H1 (cell line): ENCODE data around the gene COQ10B. TPM values are rescaled to one million over a fixed set of nuclear protein-coding genes. Genes with fewer than 3 reads are reported as not detected.

ENCODE experiments used
- CTCF ChIA-PET: fragments of 300-600 bp; sonication (Branson Sonifier 250); formaldehyde crosslinking; loops from one replicate; lab custom pipeline; 2021; ENCODE audit not compliant: partially characterized antibody; lab: Charles Lee
- POLR2A ChIA-PET: fragments of 300-600 bp; sonication (Branson Sonifier 250); formaldehyde crosslinking; loops from one replicate; lab custom pipeline; 2021; ENCODE audit warnings: inconsistent platforms; ENCODE audit not compliant: partially characterized antibody; lab: Charles Lee
- DNase-seq, 2 experiments: peaks; one replicate each; pipeline versions ENCODE4 v3.0.0 to v3.0.0-alpha.2; 2010 to 2022; ENCODE audit warnings: low spot score in 2 of 2, low read depth in 1 of 2, mixed read lengths in 1 of 2
- FAIRE-seq: peaks from 2 replicates; lab custom pipeline; 2011; peaks lifted over from hg19 to GRCh38; lab: Jason Lieb, UNC
- H2AFZ ChIP-seq: 2 replicates; pipeline ENCODE4 v1.8.1; 2012; ENCODE audit warnings: low read length, inconsistent platforms
- H2AK5ac ChIP-seq: 2 replicates; pipeline ENCODE4 v1.6.1; 2013; ENCODE audit warnings: low read depth, low read length
- H2BK120ac ChIP-seq: replicated peaks from 2 replicates; pipeline ENCODE3; 2013; ENCODE audit warnings: low read depth, low read length, inconsistent platforms
- H2BK12ac ChIP-seq: 2 replicates; pipeline ENCODE4 v1.6.1; 2013; ENCODE audit warnings: low read depth, low read length
- H2BK15ac ChIP-seq: 2 replicates; pipeline ENCODE4 v1.6.1; 2013; ENCODE audit warnings: low read length
- H2BK20ac ChIP-seq: 2 replicates; pipeline ENCODE4 v1.6.1; 2013; ENCODE audit warnings: low read length
- H2BK5ac ChIP-seq: 2 replicates; pipeline ENCODE4 v1.6.1; 2013; ENCODE audit warnings: low read depth, low read length
- H3K14ac ChIP-seq: 2 replicates; pipeline ENCODE4 v1.6.1; 2013; ENCODE audit warnings: inconsistent platforms; ENCODE audit not compliant: insufficient read length
- H3K18ac ChIP-seq: 2 replicates; pipeline ENCODE4 v1.6.1; 2013; ENCODE audit warnings: low read length; ENCODE audit errors: extremely low read depth
- H3K23ac ChIP-seq: 2 replicates; pipeline ENCODE4 v1.6.1; 2013; ENCODE audit warnings: inconsistent platforms; ENCODE audit not compliant: insufficient read length
- H3K23me2 ChIP-seq: 2 replicates; pipeline ENCODE4 v1.6.1; 2013; ENCODE audit warnings: low read depth, low read length
- H3K27ac ChIP-seq: 2 replicates; pipeline ENCODE4 v1.6.1; 2011; ENCODE audit warnings: low read depth, low read length, inconsistent platforms
- H3K27me3 ChIP-seq, 4 experiments: replicated peaks in 1 of 4; 1 replicate in 1 of 4; 2 replicates in 3 of 4; pipeline versions ENCODE4 v1.6.1 to v1.8.1; 2011 to 2013; ENCODE audit warnings: low read length in 3 of 4, mild to moderate bottlenecking in 3 of 4, inconsistent platforms in 2 of 4, mixed read lengths in 2 of 4, moderate library complexity in 1 of 4; ENCODE audit not compliant: control insufficient read depth in 3 of 4, insufficient read depth in 3 of 4; ENCODE audit errors: extremely low read depth in 1 of 4
- H3K36me3 ChIP-seq, 4 experiments: 2 replicates each; pipeline versions ENCODE4 v1.6.1 to v1.8.1; 2011 to 2013; ENCODE audit warnings: mild to moderate bottlenecking in 4 of 4, low read length in 3 of 4, moderate library complexity in 2 of 4, control low read depth in 1 of 4, inconsistent platforms in 1 of 4; ENCODE audit not compliant: insufficient read depth in 4 of 4, control insufficient read depth in 2 of 4
- H3K4ac ChIP-seq: replicated peaks from 2 replicates; pipeline ENCODE3; 2013; ENCODE audit warnings: low read length, low read depth, mixed read lengths, inconsistent platforms; ENCODE audit not compliant: insufficient read length
- H3K4me1 ChIP-seq, 4 experiments: replicated peaks in 1 of 4; 1 replicate in 1 of 4; 2 replicates in 3 of 4; pipeline versions ENCODE4 v1.6.1 to v1.8.1; 2011 to 2013; ENCODE audit warnings: low read length in 3 of 4, inconsistent platforms in 2 of 4, mixed read lengths in 1 of 4; ENCODE audit not compliant: insufficient read depth in 4 of 4, control insufficient read depth in 3 of 4
- H3K4me2 ChIP-seq, 2 experiments: 2 replicates each; pipeline versions ENCODE4 v1.6.1 to v1.8.1; 2011 to 2013; ENCODE audit warnings: low read depth in 2 of 2, low read length in 2 of 2, control low read depth in 1 of 2, inconsistent platforms in 1 of 2, mild to moderate bottlenecking in 1 of 2; ENCODE audit not compliant: insufficient read depth in 1 of 2
- H3K4me3 ChIP-seq, 4 experiments: fragments of 200-600, 300-600 bp in 1 of 4; sonication (generic), shearing (Covaris generic), sonication (Bioruptor Twin) in 1 of 4; 2 replicates each; pipeline versions ENCODE4 v1.5.1 to v1.8.1; 2011 to 2016; ENCODE audit warnings: low read length in 4 of 4, low read depth in 3 of 4, control low read depth in 2 of 4, inconsistent platforms in 2 of 4, mild to moderate bottlenecking in 2 of 4, mixed read lengths in 1 of 4, moderate library complexity in 1 of 4; ENCODE audit not compliant: insufficient read depth in 2 of 4; ENCODE audit errors: extremely low read depth in 1 of 4
- H3K56ac ChIP-seq: replicated peaks from 2 replicates; pipeline ENCODE3; 2013; ENCODE audit warnings: low read depth, mild to moderate bottlenecking, mixed read lengths, low read length, inconsistent platforms; ENCODE audit not compliant: insufficient read length
- H3K79me1 ChIP-seq: 2 replicates; pipeline ENCODE4 v1.6.1; 2013; ENCODE audit warnings: low read depth, low read length, control low read depth
- H3K79me2 ChIP-seq, 2 experiments: 2 replicates each; pipeline versions ENCODE4 v1.6.1 to v1.8.1; 2012 to 2013; ENCODE audit warnings: low read length in 2 of 2, mild to moderate bottlenecking in 2 of 2, inconsistent platforms in 1 of 2; ENCODE audit not compliant: insufficient read depth in 2 of 2, control insufficient read depth in 1 of 2
- H3K9ac ChIP-seq, 4 experiments: replicated peaks in 1 of 4; 1 replicate in 1 of 4; 2 replicates in 3 of 4; pipeline versions ENCODE4 v1.6.1 to v1.8.1; 2011 to 2013; ENCODE audit warnings: low read depth in 3 of 4, low read length in 3 of 4, control low read depth in 2 of 4, mild to moderate bottlenecking in 2 of 4, moderate library complexity in 2 of 4, inconsistent platforms in 1 of 4; ENCODE audit errors: extremely low read depth in 1 of 4
- H3K9me3 ChIP-seq, 2 experiments: 2 replicates each; pipeline versions ENCODE4 v1.6.1 to v1.8.1; 2012 to 2013; ENCODE audit warnings: mild to moderate bottlenecking in 2 of 2, moderate library complexity in 2 of 2, control low read depth in 1 of 2, inconsistent platforms in 1 of 2, low read depth in 1 of 2, low read length in 1 of 2, mixed read lengths in 1 of 2; ENCODE audit not compliant: insufficient read depth in 2 of 2
- H4K20me1 ChIP-seq, 2 experiments: replicated peaks in 1 of 2; 2 replicates each; pipeline versions ENCODE3 to v1.8.1; 2011 to 2013; ENCODE audit warnings: inconsistent platforms in 2 of 2, low read length in 2 of 2, mild to moderate bottlenecking in 1 of 2; ENCODE audit not compliant: insufficient read depth in 2 of 2, control insufficient read depth in 1 of 2
- H4K5ac ChIP-seq: 2 replicates; pipeline ENCODE4 v1.6.1; 2013; ENCODE audit warnings: low read length, low read depth, mixed read lengths, inconsistent platforms; ENCODE audit not compliant: insufficient read length
- H4K8ac ChIP-seq: 2 replicates; pipeline ENCODE4 v1.8.0; 2013; ENCODE audit warnings: mild to moderate bottlenecking, moderate library complexity, low read length, inconsistent platforms; ENCODE audit not compliant: insufficient read depth; ENCODE audit errors: extremely low read depth
- H4K91ac ChIP-seq: replicated peaks from 2 replicates; pipeline ENCODE3; 2013; ENCODE audit warnings: low read length, mixed read lengths, inconsistent platforms; ENCODE audit not compliant: insufficient read length
- BCL11A ChIP-seq, 2 experiments: IDR thresholded peaks; one replicate each; pipeline ENCODE4 v1.6.1; 2011; ENCODE audit warnings: low read depth in 2 of 2, low read length in 2 of 2, mild to moderate bottlenecking in 2 of 2
- CBX5 ChIP-seq: fragments of 300-800, 300-1000 bp; sonication (generic); IDR thresholded peaks from 2 replicates; pipeline ENCODE4 v1.7.1; 2016; ENCODE audit warnings: antibody characterized with exemption, low read length, low read depth
- EZH2 ChIP-seq: fragments of 200-600 bp; sonication (generic); IDR thresholded peaks from 2 replicates; pipeline ENCODE4 v1.7.1; 2012; ENCODE audit warnings: low read depth, mild to moderate bottlenecking, moderate library complexity, low read length, inconsistent platforms; ENCODE audit not compliant: severe bottlenecking
- KDM1A ChIP-seq: fragments of 200-600, 300-600 bp; sonication (generic); IDR thresholded peaks from 2 replicates; pipeline ENCODE4 v1.7.1; 2016; ENCODE audit warnings: mild to moderate bottlenecking, low read length, borderline replicate concordance
- NRF1 ChIP-seq: IDR thresholded peaks from 2 replicates; pipeline ENCODE4 v1.6.1; 2011; ENCODE audit warnings: mild to moderate bottlenecking, low read depth, low read length, improper control_type of control experiment
- PHF8 ChIP-seq: fragments of 200-600 bp; sonication (generic); conservative IDR thresholded peaks from 2 replicates; pipeline ENCODE4 v1.7.1; 2012; ENCODE audit warnings: low read depth, mild to moderate bottlenecking, inconsistent platforms, low read length, moderate library complexity
- POU5F1 ChIP-seq: IDR thresholded peaks from 2 replicates; pipeline ENCODE4 v1.6.1; 2011; ENCODE audit warnings: low read depth, mild to moderate bottlenecking, low read length, moderate library complexity
- RFX5 ChIP-seq: IDR thresholded peaks from 2 replicates; pipeline ENCODE4 v1.6.1; 2011; ENCODE audit warnings: low read depth, low read length, improper control_type of control experiment, borderline replicate concordance
- SIRT6 ChIP-seq: IDR thresholded peaks from one replicate; pipeline ENCODE4 v1.7.1; 2012; ENCODE audit warnings: low read length, inconsistent platforms
- TAF1 ChIP-seq: IDR thresholded peaks from 2 replicates; pipeline ENCODE4 v1.6.1; 2011; ENCODE audit warnings: mild to moderate bottlenecking, low read depth, low read length
- polyA plus RNA-seq, 7 experiments: library from polyadenylated mRNA; depleted of rRNA in 3 of 7; stranded (reverse) in 5 of 7; unstranded in 2 of 7; fragments of >200 nt in 5 of 7; fragments of 200-250 nt in 2 of 7; gene quantifications; 1 replicate in 5 of 7; 2 replicates in 1 of 7; 4 replicates in 1 of 7; pipeline versions ENCODE4 v1.2.1 to v1.2.3, GENCODE V29; 2011 to 2013; ENCODE audit warnings: missing spikeins in 2 of 7, mixed read lengths in 2 of 7
- total RNA-seq: library from RNA; stranded (reverse); fragmentation: NEBNext Ultra II Directional; extraction: Animal tissue kit (Norgen Biotek cat#: 25700); gene quantifications from 2 replicates; pipeline ENCODE4 v1.2.1, GENCODE V29; 2021

Gene COQ10B
- total and polyA plus RNA-seq, 2 of the 8 experiments (the other 6 are each of a cell fraction or from before 2014, with no cell fraction given): 1.9 to 17.3 TPM

DNA sequence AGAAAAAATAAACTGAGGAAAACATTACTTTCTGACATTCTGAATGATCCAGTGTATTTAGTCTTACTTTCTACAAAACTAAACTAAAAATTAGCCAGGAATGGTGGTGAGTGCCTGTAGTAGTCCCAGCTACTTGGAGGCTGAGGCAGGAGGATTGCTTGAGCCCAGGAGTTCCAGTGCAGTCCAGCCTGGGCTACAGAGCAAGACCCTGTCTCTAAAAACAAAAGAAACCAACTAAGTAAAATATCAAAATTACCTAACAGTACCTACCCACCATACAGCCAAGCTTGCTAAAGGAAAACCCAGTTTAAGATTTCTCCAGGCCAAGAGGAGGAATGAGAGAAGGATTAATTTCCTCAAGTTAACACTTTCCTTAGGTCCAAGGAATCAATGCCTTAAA is 43.3 kb downstream of the COQ10B start:
- TF ChIP-seq BCL11A (IDR thresholded peaks at IDR 0.05; ENCODE audit: low read depth in 2 of 2, low read length in 2 of 2): no peak
- TF ChIP-seq POU5F1: no peak
- no peak for TF ChIP-seq RFX5
- no peak for TF ChIP-seq CBX5
- no peak for TF ChIP-seq NRF1
- TF ChIP-seq SIRT6: no peak
- no peak for TF ChIP-seq KDM1A
- no peak for TF ChIP-seq TAF1
- TF ChIP-seq PHF8: no peak
- TF ChIP-seq EZH2: no peak
- H4K20me1 ChIP-seq: peaks cover 11 to 17% of the 10 kb centered on the region in 2 experiments
- H3K56ac ChIP-seq: no peak overlapping the region
- no peak overlapping the region for H2BK15ac ChIP-seq
- peaks cover 0 to 5% (median 3%) of the 10 kb centered on the region in 4 experiments; a peak in 2 of 7 replicates for H3K4me1 ChIP-seq
- H3K27ac ChIP-seq: no peak overlapping the region
- H3K23ac ChIP-seq: no peak overlapping the region
- peaks cover 4% of the 10 kb centered on the region; the same call in 1 of the 2 replicates for H3K23me2 ChIP-seq
- no peaks in the 10 kb centered on the region for H3K27me3 ChIP-seq
- no peak overlapping the region for H4K8ac ChIP-seq
- no peak overlapping the region for H3K4ac ChIP-seq
- CTCF ChIA-PET: interaction anchor here (0.6 to 0.9 kb wide), 2 partner anchors 47 to 283 kb away, joined by 3 to 4 read pairs; no protein-coding TSS in a partner anchor
- DNase-seq (no peak), FAIRE-seq (no peak)
- POLR2A ChIA-PET: interaction anchor here (0.7 to 15.2 kb wide), 12 partner anchors 8 to 132 kb away, joined by 3 to 270 read pairs (median 4); no protein-coding TSS in a partner anchor
- no peak overlapping the region for H3K14ac ChIP-seq
- H3K79me1 ChIP-seq: peaks cover 2% of the 10 kb centered on the region; the same call in 1 of the 2 replicates
- no peak overlapping the region for H2BK12ac ChIP-seq
- no peak overlapping the region for H2AK5ac ChIP-seq
- H3K9me3 ChIP-seq: no peaks in the 10 kb centered on the region
- H2BK20ac ChIP-seq: no peak overlapping the region
- H3K4me2 ChIP-seq: peak overlapping the region; percentile 61 to 66
- H3K9ac ChIP-seq: 0 out of 7 replicates have a peak overlapping the region, but pooled peaks of 1 of the 4 experiments have one; percentile 28
- no peak overlapping the region for H4K91ac ChIP-seq
- H3K4me3 ChIP-seq: peak overlapping the region in 3 of 4 experiments; percentile 17 to 86 (median 26); a peak in 5 of 8 replicates
- peaks cover 44 to 78% of the 10 kb centered on the region in 2 experiments for H3K79me2 ChIP-seq
- peaks cover 26 to 76% (median 60%) of the 10 kb centered on the region in 4 experiments for H3K36me3 ChIP-seq
- no peak overlapping the region for H4K5ac ChIP-seq
- no peak overlapping the region for H3K18ac ChIP-seq
- no peak overlapping the region for H2BK120ac ChIP-seq
- no peak overlapping the region for H2AFZ ChIP-seq
- no peak overlapping the region for H2BK5ac ChIP-seq
